ENCODE results near the gene KCTD15. TPM values are rescaled to one million over a fixed set of nuclear protein-coding genes. Genes with fewer than 3 reads are reported as not detected.

The KCTD15 gene
- total RNA-seq, 1 donor from 2014 or later, result 2.7 TPM

DNA sequence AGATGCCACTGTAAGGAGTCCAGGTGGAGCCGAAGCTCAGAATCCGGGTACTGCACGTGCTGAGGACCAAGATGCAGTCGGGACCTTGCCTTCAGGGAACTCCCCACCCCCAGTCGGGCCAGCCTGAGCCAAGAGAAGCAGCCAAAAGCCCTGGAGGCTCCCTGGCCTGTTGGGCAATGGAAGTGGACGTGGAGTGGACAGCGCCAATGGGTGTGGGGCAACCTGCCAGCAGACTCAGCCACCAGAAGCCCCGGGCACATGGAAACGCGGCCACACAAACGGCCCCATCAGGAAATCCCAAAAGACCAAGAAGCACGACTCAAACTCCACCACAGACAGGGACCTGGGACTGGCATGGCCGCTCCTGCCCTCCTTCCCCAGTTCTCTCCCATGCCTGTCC lies 30.0 kb upstream of the KCTD15 start:
- no peak overlapping the region for H3K27ac Mint-ChIP-seq
- DNase-seq (no peak), ATAC-seq (ENCODE audit: low read depth) (no peak)
- H3K36me3 Mint-ChIP-seq (ENCODE audit: low read depth), result no peaks in the 10 kb centered on the region
- H3K27me3 Mint-ChIP-seq, result peaks cover 13% of the 10 kb centered on the region
- intact Hi-C loops (cut with micrococcal nuclease), result no loop called here
- H3K9me3 Mint-ChIP-seq, result no peaks in the 10 kb centered on the region
- no peaks in the 10 kb centered on the region for H3K4me1 Mint-ChIP-seq
- ChIA-PET POLR2A (no interaction called here), CTCF (no interaction called here)
- H3K4me3 Mint-ChIP-seq, result no peak overlapping the region
- TF ChIP-seq, protein P1, sequence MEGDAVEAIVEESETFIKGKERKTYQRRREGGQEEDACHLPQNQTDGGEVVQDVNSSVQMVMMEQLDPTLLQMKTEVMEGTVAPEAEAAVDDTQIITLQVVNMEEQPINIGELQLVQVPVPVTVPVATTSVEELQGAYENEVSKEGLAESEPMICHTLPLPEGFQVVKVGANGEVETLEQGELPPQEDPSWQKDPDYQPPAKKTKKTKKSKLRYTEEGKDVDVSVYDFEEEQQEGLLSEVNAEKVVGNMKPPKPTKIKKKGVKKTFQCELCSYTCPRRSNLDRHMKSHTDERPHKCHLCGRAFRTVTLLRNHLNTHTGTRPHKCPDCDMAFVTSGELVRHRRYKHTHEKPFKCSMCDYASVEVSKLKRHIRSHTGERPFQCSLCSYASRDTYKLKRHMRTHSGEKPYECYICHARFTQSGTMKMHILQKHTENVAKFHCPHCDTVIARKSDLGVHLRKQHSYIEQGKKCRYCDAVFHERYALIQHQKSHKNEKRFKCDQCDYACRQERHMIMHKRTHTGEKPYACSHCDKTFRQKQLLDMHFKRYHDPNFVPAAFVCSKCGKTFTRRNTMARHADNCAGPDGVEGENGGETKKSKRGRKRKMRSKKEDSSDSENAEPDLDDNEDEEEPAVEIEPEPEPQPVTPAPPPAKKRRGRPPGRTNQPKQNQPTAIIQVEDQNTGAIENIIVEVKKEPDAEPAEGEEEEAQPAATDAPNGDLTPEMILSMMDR (IDR thresholded peaks at IDR 0.05), result no peak

DNA sequence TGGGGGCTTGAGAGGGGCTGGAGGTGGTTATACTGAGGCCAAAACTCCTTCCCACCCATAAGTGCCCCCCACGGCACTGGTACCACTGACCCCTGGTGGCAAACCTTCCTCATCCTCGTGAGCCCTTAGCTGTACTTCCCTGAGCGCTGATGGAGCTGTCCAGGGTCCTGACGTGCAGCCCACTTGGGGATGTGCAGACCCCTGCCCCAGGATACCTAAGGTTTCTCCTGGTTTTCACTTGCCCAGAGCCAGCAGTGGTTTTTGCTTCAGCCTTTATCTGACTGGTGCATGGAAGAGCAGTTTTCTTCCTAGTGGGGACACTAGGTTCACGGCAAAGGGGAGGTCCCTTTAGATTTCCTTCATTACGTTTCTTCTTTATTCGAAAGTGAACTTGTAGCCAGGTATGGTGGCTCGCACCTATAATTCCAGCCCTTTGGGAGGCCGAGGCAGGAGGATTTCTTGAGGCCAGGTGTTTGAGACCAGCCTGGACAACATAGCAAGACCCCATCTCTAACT lies 28.7 kb upstream of the KCTD15 start:
- ChIA-PET CTCF (interaction anchor here (1.9 kb wide), 1 partner anchor 10 kb away, joined by 10 read pairs; no protein-coding TSS in a partner anchor), POLR2A (no interaction called here)
- DNase-seq (no peak), ATAC-seq (ENCODE audit: low read depth) (no peak)
- no peak overlapping the region for H3K27ac Mint-ChIP-seq
- H3K36me3 Mint-ChIP-seq (ENCODE audit: low read depth), result no peaks in the 10 kb centered on the region
- H3K4me1 Mint-ChIP-seq, result no peaks in the 10 kb centered on the region
- H3K27me3 Mint-ChIP-seq, result peaks cover 13% of the 10 kb centered on the region
- TF ChIP-seq, protein P1 (IDR thresholded peaks at IDR 0.05), result no peak
- intact Hi-C loops (cut with micrococcal nuclease), result no loop called here
- H3K9me3 Mint-ChIP-seq, result no peaks in the 10 kb centered on the region
- no peak overlapping the region for H3K4me3 Mint-ChIP-seq

DNA sequence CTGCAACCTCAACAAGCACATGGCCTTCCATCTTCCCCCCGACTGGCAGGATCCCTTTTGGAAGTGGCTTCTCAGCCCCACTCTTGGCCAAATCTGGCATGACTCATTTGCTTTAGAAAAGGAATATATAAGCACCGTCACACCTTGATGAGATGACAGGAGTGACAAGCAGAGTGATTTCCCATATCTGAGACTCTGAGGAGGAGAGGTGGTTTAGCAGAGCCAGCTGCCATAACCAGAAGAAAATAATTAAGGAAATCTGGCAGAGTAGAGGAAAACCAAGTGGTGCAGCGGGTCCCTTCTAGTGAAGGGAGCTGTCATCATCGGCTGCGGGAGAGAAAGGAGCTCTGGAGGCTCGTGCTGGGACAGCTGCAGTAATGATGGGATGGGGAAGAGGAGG lies 27.5 kb upstream of the KCTD15 start:
- CTCF ChIA-PET, result interaction anchor here (1.9 to 2.1 kb wide), 2 partner anchors 9 to 338 kb away, joined by 9 to 10 read pairs; no protein-coding TSS in a partner anchor
- no peak for DNase-seq
- no peak for ATAC-seq (ENCODE audit: low read depth)
- no peak overlapping the region for H3K4me3 Mint-ChIP-seq
- POLR2A ChIA-PET, result no interaction called here
- H3K4me1 Mint-ChIP-seq, result no peaks in the 10 kb centered on the region
- TF ChIP-seq, protein P1 (IDR thresholded peaks at IDR 0.05), result no peak
- no peaks in the 10 kb centered on the region for H3K36me3 Mint-ChIP-seq (ENCODE audit: low read depth)
- no peak overlapping the region for H3K27ac Mint-ChIP-seq
- intact Hi-C loops (cut with micrococcal nuclease), result no loop called here
- H3K9me3 Mint-ChIP-seq, result no peaks in the 10 kb centered on the region
- H3K27me3 Mint-ChIP-seq, result peaks cover 13% of the 10 kb centered on the region

DNA sequence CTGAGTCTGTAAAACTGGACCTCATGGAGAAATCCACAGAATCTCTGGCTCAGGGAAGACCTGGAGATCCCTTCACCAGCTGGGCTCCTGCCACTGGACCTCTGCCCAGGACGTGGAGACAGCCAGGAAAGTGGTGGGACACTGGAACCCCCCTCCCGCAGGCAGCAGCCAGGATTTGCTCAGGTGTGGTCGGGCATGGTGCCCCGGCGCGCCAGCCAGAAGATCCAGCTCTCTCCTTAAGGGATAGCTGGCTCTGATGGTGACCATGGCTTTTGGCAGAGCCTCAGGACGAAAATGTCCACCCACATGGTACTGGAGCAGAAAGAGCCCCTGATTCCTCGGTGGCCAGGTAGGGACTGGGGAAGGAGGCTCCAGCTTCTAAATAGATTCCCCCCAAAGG lies 26.6 kb upstream of the KCTD15 start:
- H3K9me3 Mint-ChIP-seq, result no peaks in the 10 kb centered on the region
- H3K4me3 Mint-ChIP-seq, result no peak overlapping the region
- intact Hi-C loops (cut with micrococcal nuclease), result no loop called here
- TF ChIP-seq, protein P1 (IDR thresholded peaks at IDR 0.05), result no peak
- CTCF ChIA-PET, result interaction anchor here (1.7 to 2.1 kb wide), 3 partner anchors 8 to 339 kb away, joined by 8 to 10 read pairs (median 9); no protein-coding TSS in a partner anchor
- H3K4me1 Mint-ChIP-seq, result no peaks in the 10 kb centered on the region
- H3K27me3 Mint-ChIP-seq, result peaks cover 13% of the 10 kb centered on the region
- no peaks in the 10 kb centered on the region for H3K36me3 Mint-ChIP-seq (ENCODE audit: low read depth)
- ATAC-seq (ENCODE audit: low read depth) (no peak), DNase-seq (no peak)
- no peak overlapping the region for H3K27ac Mint-ChIP-seq
- POLR2A ChIA-PET, result no interaction called here

DNA sequence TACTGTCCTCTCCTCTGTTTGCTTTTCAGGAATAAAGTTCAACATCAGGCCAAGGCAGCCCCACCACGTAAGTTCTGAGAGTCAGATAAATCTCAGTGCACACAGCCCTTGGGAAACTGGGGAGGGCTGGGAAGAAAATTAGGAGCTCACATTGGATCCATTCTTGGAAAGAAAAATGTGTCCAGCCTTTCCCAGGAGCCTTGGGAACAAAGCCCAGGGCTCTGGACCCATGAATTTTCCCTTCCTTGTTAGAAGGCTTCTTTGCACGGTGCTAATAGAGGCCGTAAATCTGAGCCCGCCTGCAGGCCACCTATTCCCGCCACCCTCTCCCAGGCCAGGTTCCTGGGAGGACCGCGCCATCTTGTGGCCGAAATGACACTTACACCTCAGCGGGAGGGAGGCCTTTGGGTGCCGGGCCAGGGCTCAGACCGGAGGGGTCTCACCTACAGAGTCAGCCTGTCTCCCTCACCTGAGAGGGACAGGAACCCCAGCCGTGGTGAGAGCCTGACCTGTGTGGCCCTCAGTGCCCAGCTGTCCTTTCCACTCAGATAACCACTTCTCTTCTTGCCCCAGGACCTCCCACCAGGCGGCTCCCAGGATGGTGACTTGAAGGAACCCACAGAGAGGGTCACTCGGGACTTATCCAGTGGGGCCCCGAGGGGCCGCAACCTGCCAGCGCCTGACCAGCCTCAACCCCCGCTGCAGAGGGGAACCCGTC lies 25.1 kb upstream of the KCTD15 start:
- ChIA-PET CTCF (interaction anchor here (1.0 to 1.7 kb wide), 3 partner anchors 339 to 356 kb away, joined by 3 to 8 read pairs (median 3); no protein-coding TSS in a partner anchor), POLR2A (no interaction called here)

More for the DNA sequence above, 25.1 kb upstream of the KCTD15 start:
- H3K9me3 Mint-ChIP-seq, result no peaks in the 10 kb centered on the region
- TF ChIP-seq, protein P1 (IDR thresholded peaks at IDR 0.05), result no peak
- no peaks in the 10 kb centered on the region for H3K36me3 Mint-ChIP-seq (ENCODE audit: low read depth)
- intact Hi-C loops (cut with micrococcal nuclease), result loop anchor here (1.0 kb wide), 2 partner anchors 355 to 536 kb away; no protein-coding TSS in a partner anchor
- no peak overlapping the region for H3K27ac Mint-ChIP-seq
- H3K4me3 Mint-ChIP-seq, result no peak overlapping the region
- peaks cover 16% of the 10 kb centered on the region for H3K27me3 Mint-ChIP-seq
- DNase-seq (peak; percentile 42), ATAC-seq (ENCODE audit: low read depth) (peak; percentile 54)
- no peaks in the 10 kb centered on the region for H3K4me1 Mint-ChIP-seq
